Measurements from ENCODE around the gene RFNG. TPM values are rescaled to one million over a fixed set of nuclear protein-coding genes. Genes with fewer than 3 reads are reported as not detected.

The RFNG gene
- total RNA-seq, 1 donor = 37.2 TPM

- DNase-seq (ENCODE audit: low read depth in 2 of 3, low spot score in 2 of 3) = no peak
Measured at GRCh38 chr17:82079001-82079677, 27.5 kb upstream of the RFNG start.

DNA sequence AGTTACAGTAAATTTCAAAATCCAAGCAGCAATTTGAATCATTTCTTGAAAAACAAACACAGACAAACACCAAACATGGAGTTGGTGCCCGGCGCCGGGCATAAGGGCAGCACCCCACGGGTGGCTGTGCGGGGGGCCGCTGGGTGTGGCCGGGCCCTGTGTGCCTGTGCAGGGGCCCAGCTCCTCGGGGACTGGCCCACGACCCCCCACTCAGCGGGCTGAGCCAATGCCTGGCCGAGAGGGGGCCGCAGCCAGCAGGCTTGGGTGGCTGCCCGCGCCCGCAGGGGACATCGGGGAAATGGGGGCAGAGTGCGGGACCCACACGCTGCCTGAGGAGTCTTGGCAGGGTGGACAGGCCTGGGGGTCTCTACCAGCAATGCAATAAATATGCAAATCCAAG lies 26.8 kb upstream of the RFNG start:
- no peak for DNase-seq (ENCODE audit: low read depth in 2 of 3, low spot score in 2 of 3)

DNA sequence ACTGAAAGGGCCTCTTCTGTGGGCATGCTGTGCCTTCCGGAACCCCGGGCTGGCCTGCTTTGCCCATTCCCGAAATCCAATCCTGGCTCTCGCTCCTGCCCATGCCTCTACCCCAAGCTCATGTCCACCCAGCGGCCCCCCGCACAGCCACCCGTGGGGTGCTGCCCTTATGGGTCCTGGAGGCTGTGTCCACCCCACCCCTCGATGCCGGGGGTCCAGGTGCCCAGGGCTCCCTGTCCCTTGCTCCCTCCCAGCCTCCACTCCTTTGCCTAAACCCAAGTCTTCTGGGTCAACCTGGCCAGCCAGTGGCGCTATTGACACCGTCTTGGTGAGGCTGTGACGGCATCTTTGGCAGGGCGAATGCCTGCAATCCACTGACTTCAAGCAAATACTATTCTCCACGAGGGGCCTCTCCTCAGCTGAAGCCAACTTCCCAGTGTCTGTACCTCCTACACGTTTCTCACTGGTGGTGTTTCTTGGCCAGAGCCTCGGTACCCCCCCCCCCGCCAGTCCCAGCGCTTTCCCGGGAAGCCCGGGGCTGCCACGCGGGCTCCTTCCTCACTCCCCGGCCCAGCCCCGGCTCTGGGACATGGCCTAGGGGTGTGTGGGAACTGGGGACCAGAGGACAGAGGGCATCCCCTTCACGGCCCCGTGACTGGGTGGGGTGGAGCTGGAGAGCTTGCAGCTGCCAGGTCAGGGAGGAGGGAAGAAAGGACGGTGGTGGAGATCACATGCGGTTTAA lies 26.2 kb upstream of the RFNG start:
- DNase-seq (ENCODE audit: low read depth in 2 of 3, low spot score in 2 of 3) = no peak

DNA sequence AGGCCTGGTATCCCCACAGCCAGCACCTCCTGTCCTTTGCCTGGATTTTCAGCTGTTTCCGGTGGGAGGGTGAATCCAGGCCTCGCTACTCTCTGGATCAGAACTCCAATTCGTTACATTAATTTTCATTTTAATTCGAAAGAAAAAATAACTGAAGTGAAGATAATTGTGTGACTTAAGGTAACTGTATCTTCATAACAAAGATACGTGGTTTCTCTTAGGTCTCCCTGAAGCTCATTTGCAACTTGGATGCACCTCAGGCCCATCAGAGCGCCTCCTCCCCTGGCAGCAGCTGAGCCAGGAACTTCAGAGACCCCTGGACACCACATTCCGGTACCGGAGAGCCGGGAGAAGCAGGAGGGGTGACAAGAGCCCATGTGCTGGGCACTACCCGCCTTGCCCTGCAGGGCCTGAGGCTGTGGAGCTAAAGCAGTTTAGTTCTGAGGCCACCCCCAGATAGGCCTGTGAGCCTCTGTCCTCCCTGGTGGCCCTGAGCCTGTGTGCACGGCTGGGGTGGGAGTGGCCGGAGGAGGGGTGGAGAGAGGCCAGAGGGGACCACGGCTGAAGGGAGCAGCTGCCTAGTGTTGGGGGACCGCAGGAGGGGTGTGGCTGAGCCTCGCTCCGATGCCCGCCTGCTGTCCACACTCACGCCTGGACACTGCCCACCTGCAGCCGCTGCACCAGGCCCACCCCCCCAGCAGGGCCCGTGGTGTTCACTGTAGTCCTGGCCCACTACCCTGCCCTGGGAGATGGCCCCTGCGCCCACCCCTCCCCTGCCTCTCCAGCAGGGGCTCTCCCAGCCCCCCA lies 25.4 kb upstream of the RFNG start:
- no peak for DNase-seq (ENCODE audit: low read depth in 2 of 3, low spot score in 2 of 3)

GRCh38 chr17:82076018-82076784 lies 24.6 kb upstream of the RFNG start:
- no peak for DNase-seq (ENCODE audit: low read depth in 2 of 3, low spot score in 2 of 3)

GRCh38 chr17:82073446-82073845 lies 21.8 kb upstream of the RFNG start:
- DNase-seq (ENCODE audit: low read depth in 2 of 3, low spot score in 2 of 3) = no peak

- no peak for DNase-seq (ENCODE audit: low read depth in 2 of 3, low spot score in 2 of 3)
Measured at GRCh38 chr17:82072827-82073226, 21.2 kb upstream of the RFNG start.

DNA sequence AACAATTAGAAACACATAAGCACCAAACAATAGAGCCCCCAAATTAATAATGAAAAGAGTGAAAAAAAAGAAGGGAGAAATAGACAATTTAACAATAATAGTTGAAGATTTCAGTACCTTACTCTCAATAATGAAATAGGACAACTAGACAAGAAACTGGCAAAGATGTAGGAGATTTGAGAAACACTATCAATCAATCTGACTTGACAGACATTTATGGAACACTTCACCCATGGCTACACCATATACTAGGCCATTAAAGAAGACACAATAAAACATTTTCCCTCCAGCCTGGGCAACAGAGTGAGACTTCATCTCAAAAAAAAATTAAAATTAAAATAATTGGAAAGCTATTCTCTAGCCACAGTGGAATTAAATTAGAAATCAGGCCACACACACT lies 19.0 kb upstream of the RFNG start:
- DNase-seq (ENCODE audit: low read depth in 2 of 3, low spot score in 2 of 3) = no peak

GRCh38 chr17:82065638-82066303 lies 14.2 kb upstream of the RFNG start, which contains the start of gene DUS1L:
Gene DUS1L (minus strand): TSS chr17:82065804. CDS start chr17:82065059, 745 bp downstream.
- DNase-seq (ENCODE audit: low read depth in 2 of 3, low spot score in 2 of 3) = peak; percentile 51 to 61 (median 55)

DNA sequence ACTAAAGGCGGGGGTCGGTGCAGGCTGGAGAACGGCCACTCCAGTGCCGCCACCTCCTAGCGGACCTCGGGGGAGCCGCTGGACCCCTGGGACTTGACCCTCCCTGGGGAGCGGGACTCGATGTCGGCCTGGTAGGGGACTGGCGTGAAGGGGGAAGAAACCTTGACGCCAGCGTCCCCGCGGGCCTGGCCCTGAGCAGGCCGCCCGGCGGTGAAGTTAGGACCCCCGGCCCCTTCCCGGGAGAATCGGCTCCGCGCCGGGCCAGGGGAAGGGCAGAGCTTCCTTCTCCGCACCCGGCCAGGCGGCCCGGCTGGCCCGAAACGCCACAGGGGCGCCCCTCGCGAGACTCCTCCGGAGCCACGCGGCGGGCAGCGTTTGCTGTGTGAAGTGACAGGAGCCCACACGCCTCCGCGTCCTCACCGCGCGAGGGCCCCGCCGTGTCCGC lies 13.6 kb upstream of the RFNG start:
- DNase-seq (ENCODE audit: low read depth in 2 of 3, low spot score in 2 of 3) = peak in 2 of 3 donors; percentile 30 to 38

DNA sequence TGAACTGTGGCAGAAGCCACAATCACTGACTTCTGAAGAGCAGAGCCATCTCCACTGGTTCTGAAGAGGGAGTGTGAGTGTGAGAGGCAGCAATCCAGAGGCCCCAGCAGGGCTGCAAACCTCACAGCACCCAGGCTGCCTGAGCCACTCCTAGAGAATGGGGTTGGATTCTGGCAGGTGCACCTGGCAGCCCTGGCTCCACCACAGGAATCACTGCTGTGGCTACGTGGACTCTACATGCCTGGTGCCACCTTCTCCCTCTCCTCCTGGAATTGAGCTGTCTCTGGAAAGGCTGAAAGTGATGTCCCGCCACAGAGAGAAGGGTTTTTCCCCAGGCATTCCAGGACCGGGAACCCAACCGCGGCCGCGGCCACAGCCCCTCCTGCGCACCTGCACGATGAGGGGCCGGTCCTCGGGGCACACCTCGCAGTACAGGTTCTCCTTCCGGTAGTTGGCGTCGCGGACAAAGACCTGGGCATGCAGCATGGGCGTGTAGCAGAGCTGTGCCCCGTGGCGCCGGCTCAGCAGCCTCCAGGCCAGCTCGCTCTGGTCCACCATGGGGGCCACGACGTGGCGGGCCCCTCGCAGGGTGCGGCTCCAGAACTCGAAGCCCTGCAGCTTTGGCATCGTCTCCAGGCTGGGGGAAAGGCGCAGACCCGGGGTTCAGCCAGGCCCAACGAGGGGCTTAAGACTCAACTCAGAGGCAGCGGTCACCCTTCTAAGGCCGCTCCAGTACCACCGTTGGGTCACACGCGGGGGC lies 13.0 kb upstream of the RFNG start:
- DNase-seq (ENCODE audit: low read depth in 2 of 3, low spot score in 2 of 3) = no peak

DNA sequence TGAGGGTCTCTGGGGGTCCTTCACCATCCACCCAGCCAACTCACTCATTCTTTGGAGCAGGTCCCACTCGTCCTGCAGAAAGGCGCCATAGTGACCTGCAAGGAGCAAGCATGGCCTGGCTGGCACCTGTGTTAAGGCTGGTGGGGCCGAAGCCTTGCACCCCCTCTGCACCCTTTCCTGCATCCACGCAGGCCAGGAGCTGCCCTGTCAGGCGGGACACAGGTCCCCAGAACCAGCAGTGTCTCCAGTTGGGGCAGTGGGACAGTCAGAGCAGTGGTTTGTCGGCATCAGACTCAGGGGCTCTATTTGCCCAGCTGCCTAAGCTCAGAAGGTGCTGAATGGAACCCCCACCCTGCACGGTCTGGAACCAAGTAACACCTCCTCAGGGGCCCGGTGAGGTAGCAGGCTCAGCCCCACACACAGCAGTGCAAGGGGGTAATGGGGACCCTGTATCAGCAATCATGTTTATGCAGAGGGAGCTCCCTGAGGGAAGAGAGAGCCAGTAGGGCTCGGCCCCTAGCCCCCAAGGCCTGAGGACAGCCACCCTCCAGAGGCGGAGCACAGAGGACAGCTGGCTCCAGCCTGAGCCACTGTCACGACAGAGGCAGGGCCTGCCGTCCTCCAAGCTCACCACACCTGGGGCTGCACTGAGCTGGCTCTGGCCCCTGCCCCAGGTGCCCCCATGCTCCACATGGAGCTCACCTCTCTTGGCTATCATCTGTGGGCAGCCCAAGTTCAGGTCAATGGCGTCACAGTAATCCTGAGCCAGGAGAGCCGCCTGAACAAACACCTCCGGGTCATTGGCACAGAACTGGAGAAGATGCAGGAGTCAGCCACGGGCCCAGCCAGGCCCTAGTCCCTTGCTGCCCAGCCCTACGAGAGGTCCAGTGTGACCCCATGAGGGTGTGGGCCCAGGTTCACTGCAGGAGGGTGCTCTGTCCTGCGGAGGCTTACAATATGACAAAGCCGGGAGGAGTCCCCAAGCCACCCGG lies 12.1 kb upstream of the RFNG start:
- no peak for DNase-seq (ENCODE audit: low read depth in 2 of 3, low spot score in 2 of 3)

GRCh38 chr17:82062984-82063368 lies 11.4 kb upstream of the RFNG start:
- no peak for DNase-seq (ENCODE audit: low read depth in 2 of 3, low spot score in 2 of 3)

GRCh38 chr17:82062076-82062983 lies 10.7 kb upstream of the RFNG start:
- no peak for DNase-seq (ENCODE audit: low read depth in 2 of 3, low spot score in 2 of 3)

DNA sequence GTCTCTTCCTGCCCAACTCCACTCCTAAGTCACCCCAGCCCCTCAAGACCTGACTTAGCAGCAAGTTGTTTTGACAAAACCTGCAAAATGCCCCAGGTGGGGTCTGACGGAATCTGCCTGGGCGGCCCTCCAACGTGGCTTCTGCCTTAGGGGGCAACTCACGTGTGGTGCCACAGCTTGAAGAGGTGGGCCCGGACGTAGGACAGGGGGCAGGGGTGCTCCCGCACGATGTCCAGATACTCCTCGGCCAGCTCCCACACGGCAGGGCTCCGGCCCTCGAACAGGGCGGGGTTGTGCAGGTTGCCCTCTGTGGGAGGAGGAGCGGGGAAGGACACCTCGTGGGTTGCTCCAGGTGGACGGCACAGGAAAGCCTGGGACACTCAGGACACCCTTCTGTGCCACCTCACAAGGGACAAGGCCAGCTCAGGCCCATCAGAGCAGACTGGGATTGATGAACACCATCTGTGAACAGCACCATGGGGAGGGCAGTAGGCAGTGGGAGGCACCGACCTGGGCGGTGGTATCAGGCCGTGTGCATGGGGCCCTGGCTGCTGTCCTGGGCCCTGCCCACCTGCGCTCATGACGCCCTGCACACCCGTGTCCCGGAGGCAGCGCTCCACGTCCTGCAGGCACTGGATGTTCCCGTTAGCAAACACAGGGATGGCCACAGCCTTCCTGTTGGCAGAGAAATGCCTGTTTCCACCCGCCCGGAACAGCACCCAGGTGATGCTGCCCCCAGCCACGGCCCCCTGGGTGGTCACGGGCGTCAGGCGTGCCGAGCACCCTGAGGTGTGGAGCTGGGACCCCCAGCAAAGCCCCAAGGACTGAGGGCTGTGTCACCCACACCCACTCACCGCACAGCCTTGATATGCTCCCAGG lies 9.7 kb upstream of the RFNG start:
- DNase-seq (ENCODE audit: low read depth in 2 of 3, low spot score in 2 of 3) = no peak

DNA sequence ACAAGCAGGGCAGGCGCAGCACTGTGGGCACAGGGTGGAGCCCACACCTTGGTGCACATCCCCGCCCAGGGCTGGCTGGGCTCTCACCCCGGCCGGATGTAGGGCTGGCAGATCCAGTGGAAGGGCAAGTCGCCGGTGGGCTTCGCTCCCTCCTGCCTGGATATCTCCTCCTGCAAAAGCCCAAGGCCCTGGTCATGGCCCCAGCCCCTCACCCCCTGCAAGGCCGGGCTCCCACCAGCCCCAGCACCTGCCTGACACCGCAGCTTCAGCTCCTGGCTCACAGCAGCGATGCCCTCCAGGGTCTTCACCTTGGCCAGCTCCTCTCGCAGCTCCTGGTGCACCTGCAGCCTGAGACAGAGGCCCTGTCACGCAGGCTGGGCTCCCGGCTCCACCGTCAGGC lies 9.0 kb upstream of the RFNG start:
- no peak for DNase-seq (ENCODE audit: low read depth in 2 of 3, low spot score in 2 of 3)

All from hematopoietic multipotent progenitor cell (in vitro differentiated cells).